Sigmoid colon (tissue), 4 donors: ENCODE data around the gene ISX.

Source experiments
- POLR2A ChIP-seq, 2 donors: fragments of 450-650 bp; IDR thresholded peaks; one replicate each; pipeline ENCODE4 v1.6.1; 2016; ENCODE audit warnings: antibody characterized with exemption in 2 of 2, mild to moderate bottlenecking in 2 of 2, moderate library complexity in 2 of 2
- POLR2AphosphoS5 ChIP-seq, 4 donors: sonication (generic); formaldehyde crosslinking; IDR thresholded peaks; one replicate each; pipeline ENCODE4 v1.6.1; 2017; ENCODE audit warnings: antibody characterized with exemption in 4 of 4
- TF ChIP-seq, protein P1 (sequence below), 4 experiments: fragments of 450-650 bp in 3 of 4; fragments of 200-600 bp in 1 of 4; IDR thresholded peaks; one replicate each; pipeline ENCODE4 v1.5.1; 2016 to 2019; ENCODE audit warnings: antibody characterized with exemption in 4 of 4, mild to moderate bottlenecking in 3 of 4, moderate library complexity in 2 of 4

DNA sequence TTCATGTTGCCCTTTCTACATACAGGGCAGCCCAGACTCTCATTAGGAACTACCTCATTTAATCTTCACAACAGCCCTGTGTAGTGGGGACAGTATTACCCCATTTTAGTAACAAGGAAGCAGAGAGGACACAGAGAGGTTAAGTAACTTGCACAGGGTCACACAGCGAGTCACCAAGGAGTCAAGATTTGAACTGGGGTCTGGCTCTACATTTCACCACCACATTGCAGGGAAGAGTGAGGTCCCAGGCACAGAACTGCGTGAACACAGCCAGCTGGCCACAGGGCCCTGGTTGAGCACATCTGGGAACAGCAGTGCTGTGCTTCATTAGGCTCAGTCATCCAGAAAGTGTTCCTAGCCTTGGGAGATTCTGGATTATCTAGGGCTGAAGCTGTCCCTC lies 45.4 kb upstream of the ISX start:
- TF ChIP-seq, protein P1, sequence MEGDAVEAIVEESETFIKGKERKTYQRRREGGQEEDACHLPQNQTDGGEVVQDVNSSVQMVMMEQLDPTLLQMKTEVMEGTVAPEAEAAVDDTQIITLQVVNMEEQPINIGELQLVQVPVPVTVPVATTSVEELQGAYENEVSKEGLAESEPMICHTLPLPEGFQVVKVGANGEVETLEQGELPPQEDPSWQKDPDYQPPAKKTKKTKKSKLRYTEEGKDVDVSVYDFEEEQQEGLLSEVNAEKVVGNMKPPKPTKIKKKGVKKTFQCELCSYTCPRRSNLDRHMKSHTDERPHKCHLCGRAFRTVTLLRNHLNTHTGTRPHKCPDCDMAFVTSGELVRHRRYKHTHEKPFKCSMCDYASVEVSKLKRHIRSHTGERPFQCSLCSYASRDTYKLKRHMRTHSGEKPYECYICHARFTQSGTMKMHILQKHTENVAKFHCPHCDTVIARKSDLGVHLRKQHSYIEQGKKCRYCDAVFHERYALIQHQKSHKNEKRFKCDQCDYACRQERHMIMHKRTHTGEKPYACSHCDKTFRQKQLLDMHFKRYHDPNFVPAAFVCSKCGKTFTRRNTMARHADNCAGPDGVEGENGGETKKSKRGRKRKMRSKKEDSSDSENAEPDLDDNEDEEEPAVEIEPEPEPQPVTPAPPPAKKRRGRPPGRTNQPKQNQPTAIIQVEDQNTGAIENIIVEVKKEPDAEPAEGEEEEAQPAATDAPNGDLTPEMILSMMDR (IDR thresholded peaks at IDR 0.05) = no peak
- TF ChIP-seq POLR2A (IDR thresholded peaks at IDR 0.05) (no peak), POLR2AphosphoS5 (IDR thresholded peaks at IDR 0.05) (no peak)
